Activated CD8-positive, alpha-beta memory T cell treated with anti-CD3 and anti-CD28 coated beads for 24 hours (primary cell): ENCODE measurements around the gene ERN1.

Source experiments
- DNase-seq: peaks from one replicate; pipeline ENCODE4 v3.0.0-alpha.2; 2020

Gene ERN1

GRCh38 chr17:64022611-64023063 is 107.3 kb downstream of the ERN1 start:
- peak; percentile 54 for DNase-seq

GRCh38 chr17:64020056-64020766 is 109.7 kb downstream of the ERN1 start, which contains the start of gene ICAM2:
TSS of gene ICAM2 (minus strand) at chr17:64020633. CDS start at chr17:64006691, 13,942 bp downstream.
- peak; percentile 91 for DNase-seq

- peak; percentile 57 for DNase-seq
Measured at GRCh38 chr17:64019551-64019961, 110.4 kb downstream of the ERN1 start.

GRCh38 chr17:64017381-64017980 is 112.5 kb downstream of the ERN1 start:
- no peak for DNase-seq

GRCh38 chr17:64016974-64017373 is 113.0 kb downstream of the ERN1 start:
- no peak for DNase-seq

GRCh38 chr17:64016231-64016784 is 113.6 kb downstream of the ERN1 start:
- peak; percentile 50 for DNase-seq

- DNase-seq, result peak; percentile 44
Measured at GRCh38 chr17:64015447-64015846, 114.5 kb downstream of the ERN1 start.

- DNase-seq, result peak; percentile 42
Measured at GRCh38 chr17:64009571-64010402, 120.2 kb downstream of the ERN1 start.

GRCh38 chr17:64008830-64009229 is 121.1 kb downstream of the ERN1 start:
- DNase-seq, result peak; percentile 44

GRCh38 chr17:64008346-64008745 is 121.6 kb downstream of the ERN1 start:
- peak; percentile 13 for DNase-seq

- peak; percentile 47 for DNase-seq
Measured at GRCh38 chr17:64007838-64008282, 122.1 kb downstream of the ERN1 start.

- DNase-seq, result peak; percentile 28
Measured at GRCh38 chr17:64007089-64007837, 122.7 kb downstream of the ERN1 start.

GRCh38 chr17:64006361-64007088 is 123.4 kb downstream of the ERN1 start:
- peak; percentile 53 for DNase-seq

- DNase-seq, result peak; percentile 21
Measured at GRCh38 chr17:64005734-64006167, 124.2 kb downstream of the ERN1 start.

- peak; percentile 43 for DNase-seq
Measured at GRCh38 chr17:64004903-64005733, 124.8 kb downstream of the ERN1 start.

GRCh38 chr17:64004218-64004770 is 125.7 kb downstream of the ERN1 start:
- DNase-seq, result no peak

- DNase-seq, result peak; percentile 55
Measured at GRCh38 chr17:64003526-64004121, 126.3 kb downstream of the ERN1 start.

GRCh38 chr17:64002658-64003525 is 127.1 kb downstream of the ERN1 start:
- DNase-seq, result peak; percentile 51
